Neural progenitor cell (in vitro differentiated cells): ENCODE data around the gene PRKAG2. TPM values are rescaled to one million over a fixed set of nuclear protein-coding genes. Genes with fewer than 3 reads are reported as not detected.
A peak's percentile ranks its signal among the peaks of the same experiment; 100 is the strongest.

Source experiments
- DNase-seq: peaks from one replicate; pipeline ENCODE4 v3.0.0-alpha.2; 2016; ENCODE audit warnings: low spot score
- H2AFZ ChIP-seq: fragments of 200-600 bp; sonication (generic); replicated peaks from 2 replicates; pipeline ENCODE4 v1.6.1; 2016; ENCODE audit warnings: antibody characterized with exemption
- H3F3A ChIP-seq: fragments of 200-600 bp; sonication (generic); 2 replicates; pipeline ENCODE4 v1.6.1; 2016; ENCODE audit warnings: antibody characterized with exemption, low read depth
- H3K27ac ChIP-seq: fragments of 200-600 bp; sonication (generic); 2 replicates; pipeline ENCODE4 v1.5.1; 2016; ENCODE audit warnings: mild to moderate bottlenecking
- H3K27me3 ChIP-seq: fragments of 200-600 bp; sonication (generic); 2 replicates; pipeline ENCODE4 v1.6.1; 2016; ENCODE audit warnings: mild to moderate bottlenecking, moderate library complexity
- H3K36me3 ChIP-seq: fragments of 200-600 bp; sonication (generic); 2 replicates; pipeline ENCODE4 v1.5.1; 2016
- H3K4me1 ChIP-seq: fragments of 200-600 bp; sonication (generic); 2 replicates; pipeline ENCODE4 v1.6.1; 2016; ENCODE audit warnings: mixed run types
- H3K4me2 ChIP-seq: fragments of 200-600 bp; sonication (generic); 2 replicates; pipeline ENCODE4 v1.6.1; 2016
- H3K4me3 ChIP-seq: fragments of 200-600 bp; sonication (generic); 2 replicates; pipeline ENCODE4 v1.5.1; 2016
- H3K79me2 ChIP-seq: fragments of 200-600 bp; sonication (generic); 2 replicates; pipeline ENCODE4 v1.6.1; 2016; ENCODE audit warnings: low read depth
- H3K9ac ChIP-seq: fragments of 200-600 bp; sonication (generic); 2 replicates; pipeline ENCODE4 v1.6.1; 2016
- H3K9me3 ChIP-seq: fragments of 200-600 bp; sonication (generic); 2 replicates; pipeline ENCODE4 v1.5.1; 2016; ENCODE audit warnings: low read depth
- H4K20me1 ChIP-seq: fragments of 200-600 bp; sonication (generic); 2 replicates; pipeline ENCODE4 v1.6.1; 2016; ENCODE audit warnings: low read depth
- H3K27ac Mint-ChIP-seq: 3 replicates; pipeline ENCODE4 v1.8.0; 2021; ENCODE audit warnings: mixed read lengths
- H3K27me3 Mint-ChIP-seq: 2 replicates; pipeline ENCODE4 v1.8.0; 2022; ENCODE audit warnings: low read depth, mild to moderate bottlenecking, inconsistent platforms, moderate library complexity, mixed read lengths; ENCODE audit not compliant: insufficient read depth
- H3K36me3 Mint-ChIP-seq: 3 replicates; pipeline ENCODE4 v1.8.0; 2021; ENCODE audit warnings: mixed read lengths
- H3K4me1 Mint-ChIP-seq: 3 replicates; pipeline ENCODE4 v1.8.0; 2021; ENCODE audit warnings: mixed read lengths
- H3K4me3 Mint-ChIP-seq: 3 replicates; pipeline ENCODE4 v1.8.0; 2021; ENCODE audit warnings: mild to moderate bottlenecking, moderate library complexity, mixed read lengths
- H3K9me3 Mint-ChIP-seq: 3 replicates; pipeline ENCODE4 v1.8.0; 2020; ENCODE audit warnings: mixed read lengths
- CTCF ChIP-seq: fragments of 200-600 bp; sonication (generic); IDR thresholded peaks from 2 replicates; pipeline ENCODE4 v1.5.1; 2017; ENCODE audit warnings: antibody characterized with exemption, mild to moderate bottlenecking
- EZH2 ChIP-seq: fragments of 200-600 bp; sonication (generic); IDR thresholded peaks from 2 replicates; pipeline ENCODE4 v1.6.1; 2017; ENCODE audit warnings: antibody characterized with exemption, mild to moderate bottlenecking, moderate library complexity
- EZH2phosphoT487 ChIP-seq: fragments of 200-600 bp; sonication (generic); IDR thresholded peaks from 2 replicates; pipeline ENCODE4 v1.6.1; 2017; ENCODE audit warnings: antibody characterized with exemption
- total RNA-seq: library from RNA; depleted of rRNA; stranded (reverse); fragments of >200 nt; gene quantifications from 2 replicates; pipeline ENCODE4 v1.2.3, GENCODE V29; 2015; ENCODE audit warnings: low replicate concordance

PRKAG2 gene
- total RNA-seq, 1 donor from 2014 or later = 11.4 TPM

- no peak overlapping the region for H3K4me3 ChIP-seq
- peaks cover 19% of the 10 kb centered on the region for H3K27me3 ChIP-seq
- no peak overlapping the region for H3K9ac ChIP-seq
- no peaks in the 10 kb centered on the region for H3K79me2 ChIP-seq
- H3K9me3 ChIP-seq = no peaks in the 10 kb centered on the region
- no peak overlapping the region for H3K27ac ChIP-seq
- Mint-ChIP-seq H3K36me3 (no peaks in the 10 kb centered on the region), H3K27ac (no peak overlapping the region), H3K27me3 (peaks cover 13% of the 10 kb centered on the region), H3K4me3 (no peak overlapping the region), H3K4me1 (peaks cover 36% of the 10 kb centered on the region), H3K9me3 (no peaks in the 10 kb centered on the region)
- H3K36me3 ChIP-seq = no peaks in the 10 kb centered on the region
- H4K20me1 ChIP-seq = peaks cover 17% of the 10 kb centered on the region
- H3K4me2 ChIP-seq = peak overlapping the region; percentile 63
- TF ChIP-seq EZH2phosphoT487 (no peak), CTCF (no peak), EZH2 (no peak)
- H3F3A ChIP-seq = peaks cover 18% of the 10 kb centered on the region
- peaks cover 17% of the 10 kb centered on the region for H3K4me1 ChIP-seq
- no peak overlapping the region for H2AFZ ChIP-seq
- DNase-seq = no peak
Measured at GRCh38 chr7:151838072-151838471, 38.8 kb downstream of the PRKAG2 start.

- Histone ChIP-seq H3K4me3 (no peak overlapping the region), H3F3A (peaks cover 18% of the 10 kb centered on the region), H3K79me2 (no peaks in the 10 kb centered on the region), H3K9ac (no peak overlapping the region), H2AFZ (no peak overlapping the region), H3K27ac (no peak overlapping the region), H3K4me1 (peaks cover 17% of the 10 kb centered on the region), H4K20me1 (peaks cover 17% of the 10 kb centered on the region), H3K4me2 (peak overlapping the region; percentile 63), H3K27me3 (peaks cover 19% of the 10 kb centered on the region), H3K9me3 (no peaks in the 10 kb centered on the region), H3K36me3 (no peaks in the 10 kb centered on the region)
- Mint-ChIP-seq H3K36me3 (no peaks in the 10 kb centered on the region), H3K27ac (no peak overlapping the region), H3K27me3 (peaks cover 13% of the 10 kb centered on the region), H3K4me1 (peaks cover 36% of the 10 kb centered on the region), H3K4me3 (no peak overlapping the region), H3K9me3 (no peaks in the 10 kb centered on the region)
- TF ChIP-seq EZH2 = no peak
- no peak for TF ChIP-seq CTCF
- peak; percentile 56 for TF ChIP-seq EZH2phosphoT487
- peak; percentile 91 for DNase-seq
Measured at GRCh38 chr7:151837285-151838042, 39.5 kb downstream of the PRKAG2 start.

- H3K79me2 ChIP-seq = no peaks in the 10 kb centered on the region
- peaks cover 19% of the 10 kb centered on the region for H3K27me3 ChIP-seq
- H3K4me3 ChIP-seq = no peak overlapping the region
- no peaks in the 10 kb centered on the region for H3K36me3 Mint-ChIP-seq
- no peak overlapping the region for H3K9ac ChIP-seq
- no peak for DNase-seq
- H3K27me3 Mint-ChIP-seq = peaks cover 13% of the 10 kb centered on the region
- peak overlapping the region; percentile 63 for H3K4me2 ChIP-seq
- no peak for TF ChIP-seq EZH2
- TF ChIP-seq CTCF = no peak
- no peak for TF ChIP-seq EZH2phosphoT487
- no peak overlapping the region for H3K27ac ChIP-seq
- no peaks in the 10 kb centered on the region for H3K9me3 ChIP-seq
- no peaks in the 10 kb centered on the region for H3K36me3 ChIP-seq
- no peak overlapping the region for H3K27ac Mint-ChIP-seq
- peaks cover 18% of the 10 kb centered on the region for H3F3A ChIP-seq
- H3K4me3 Mint-ChIP-seq = no peak overlapping the region
- no peaks in the 10 kb centered on the region for H3K9me3 Mint-ChIP-seq
- H2AFZ ChIP-seq = no peak overlapping the region
- H4K20me1 ChIP-seq = peaks cover 17% of the 10 kb centered on the region
- peaks cover 17% of the 10 kb centered on the region for H3K4me1 ChIP-seq
- H3K4me1 Mint-ChIP-seq = peaks cover 36% of the 10 kb centered on the region
Measured at GRCh38 chr7:151836927-151837205, 40.0 kb downstream of the PRKAG2 start.
